GM12864 (cell line): ENCODE measurements around the gene PHF11.

ENCODE experiments used
- DNase-seq: peaks from one replicate; pipeline ENCODE4 v3.0.0-alpha.2; 2011; ENCODE audit warnings: low read depth
- H3K4me3 ChIP-seq: 2 replicates; pipeline ENCODE4 v1.5.1; 2011; ENCODE audit warnings: mild to moderate bottlenecking, low read depth, low read length, control low read depth
- CTCF ChIP-seq: IDR thresholded peaks from 2 replicates; pipeline ENCODE4 v1.5.1; 2011; ENCODE audit warnings: low read depth, mild to moderate bottlenecking, moderate library complexity, low read length, control low read depth, inconsistent platforms; ENCODE audit errors: missing control alignments

PHF11 gene

GRCh38 chr13:49517461-49517860 lies 21.7 kb downstream of the PHF11 start:
- DNase-seq, result no peak
- TF ChIP-seq CTCF, result peak; percentile 26
- no peak overlapping the region for H3K4me3 ChIP-seq

DNA sequence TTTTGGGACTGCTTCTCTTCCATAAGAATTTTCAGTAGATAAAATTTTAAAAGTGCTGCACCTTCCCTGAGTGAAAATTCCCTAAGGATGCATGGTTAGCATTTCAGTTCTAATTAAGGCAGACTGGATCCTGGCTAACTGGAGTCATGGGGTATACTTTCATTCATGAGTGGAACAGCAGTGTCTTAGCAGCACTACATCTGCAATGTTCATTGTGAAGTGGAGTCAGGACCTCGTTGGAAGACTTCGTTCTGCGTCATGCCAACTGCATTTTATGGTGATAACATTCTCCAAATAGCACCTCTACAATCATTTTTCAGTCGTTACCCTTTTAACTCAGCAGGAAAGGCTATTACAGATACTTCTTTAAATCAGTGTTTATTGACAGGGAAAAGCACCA lies 25.5 kb downstream of the PHF11 start:
- DNase-seq, result no peak
- H3K4me3 ChIP-seq, result no peak overlapping the region

GRCh38 chr13:49524740-49525501 lies 29.2 kb downstream of the PHF11 start:
- TF ChIP-seq CTCF, result no peak
- H3K4me3 ChIP-seq, result no peak overlapping the region
- no peak for DNase-seq

More for the DNA sequence above, 25.5 kb downstream of the PHF11 start:
- TF ChIP-seq CTCF, result no peak

GRCh38 chr13:49527123-49527522 lies 31.4 kb downstream of the PHF11 start:
- no peak for TF ChIP-seq CTCF
- no peak overlapping the region for H3K4me3 ChIP-seq
- DNase-seq, result no peak

- no peak overlapping the region for H3K4me3 ChIP-seq
- DNase-seq, result no peak
- TF ChIP-seq CTCF, result no peak
Measured at GRCh38 chr13:49528161-49528560, 32.4 kb downstream of the PHF11 start.

DNA sequence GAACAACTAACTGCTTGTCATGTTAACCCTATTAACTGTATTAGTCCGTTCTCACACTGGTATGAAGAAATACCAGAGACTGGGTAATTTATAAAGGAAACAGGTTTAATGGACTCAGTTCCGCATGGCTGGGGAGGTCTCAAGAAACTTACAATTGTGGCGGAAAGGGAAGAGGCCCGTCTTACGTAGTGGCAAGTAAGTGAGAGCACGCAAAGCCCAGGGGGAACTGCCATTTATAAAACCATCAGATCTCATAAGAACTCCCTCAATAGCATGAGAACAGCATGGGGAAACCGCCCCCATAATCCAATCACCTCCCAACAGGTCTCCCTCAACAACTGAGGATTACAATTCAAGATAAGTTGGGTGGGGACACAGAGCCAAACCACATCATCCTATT lies 34.7 kb downstream of the PHF11 start:
- H3K4me3 ChIP-seq, result no peak overlapping the region
- DNase-seq, result peak; percentile 12
- TF ChIP-seq CTCF, result no peak

DNA sequence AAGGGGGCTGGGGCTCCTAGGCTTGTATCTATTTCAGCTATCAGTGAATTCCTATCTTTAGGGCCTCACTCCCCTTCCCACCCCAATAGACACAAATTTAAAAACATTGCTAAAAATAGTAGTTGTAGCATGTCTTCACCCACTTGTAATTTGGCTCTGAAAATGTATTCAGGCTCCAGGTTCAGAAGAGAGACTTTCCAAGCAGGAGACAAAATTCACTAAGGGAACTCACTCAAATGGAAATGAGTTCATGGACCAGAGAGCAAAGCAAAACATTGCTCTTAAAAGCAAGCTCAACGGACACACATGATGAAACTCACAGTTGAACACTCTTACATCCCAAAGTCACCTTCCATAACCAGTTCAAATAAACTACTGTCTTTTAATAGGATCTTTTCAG lies 36.8 kb downstream of the PHF11 start:
- no peak for TF ChIP-seq CTCF

More for the DNA sequence above, 36.8 kb downstream of the PHF11 start:
- no peak overlapping the region for H3K4me3 ChIP-seq
- DNase-seq, result no peak
